ENCODE measurements around the gene CNOT8. TPM values are rescaled to one million over a fixed set of nuclear protein-coding genes. Genes with fewer than 3 reads are reported as not detected.

Gene CNOT8
- total RNA-seq, 1 donor from 2014 or later: 66.2 TPM

GRCh38 chr5:154923441-154924430, 65.3 kb downstream of the CNOT8 start:
- no peak for DNase-seq (ENCODE audit: low spot score)

Other genes with a start within 250 kb of the CNOT8 start
- gene LARP1, start 103.2 kb upstream of the CNOT8 start, total RNA-seq (ENCODE audit: insufficient read depth, low replicate concordance): 24.8 TPM
- gene FAXDC2, start 8.0 kb upstream of the CNOT8 start, total RNA-seq (ENCODE audit: insufficient read depth, low replicate concordance): 32.3 TPM
- gene GEMIN5, start 79.6 kb downstream of the CNOT8 start, total RNA-seq (ENCODE audit: insufficient read depth, low replicate concordance): 7.7 TPM
- 10.4 TPM for gene MRPL22, start 82.4 kb downstream of the CNOT8 start, total RNA-seq (ENCODE audit: insufficient read depth, low replicate concordance)
- 4.8 TPM for gene KIF4B, start 155.1 kb downstream of the CNOT8 start, total RNA-seq (ENCODE audit: insufficient read depth, low replicate concordance)